Measurements from ENCODE around the gene PLCE1.
"Not testable (repeated sequence)": the region's sequence is repeated elsewhere in the genome, so short reads cannot be mapped to it uniquely, and the experiment has no call there.

The PLCE1 gene

DNA sequence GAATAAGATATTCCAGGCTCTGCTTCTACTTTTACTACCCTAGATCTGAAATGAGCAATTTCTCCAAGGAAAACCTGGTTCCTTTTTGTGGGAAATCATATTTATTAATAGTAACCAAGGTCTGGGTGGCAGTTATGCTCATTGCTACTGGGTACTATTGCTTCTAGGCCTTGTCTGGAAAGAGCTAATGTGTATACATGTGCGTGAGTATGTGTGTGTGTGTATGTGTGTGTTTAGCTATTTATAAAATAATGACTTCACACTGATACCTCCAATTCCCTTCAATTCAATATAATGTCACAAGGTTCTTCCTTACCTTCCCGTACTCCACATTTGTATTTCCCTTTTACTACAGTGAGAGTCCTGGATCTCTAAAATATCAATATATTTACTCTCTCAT, 26.0 kb upstream of the PLCE1 start:
- TF ChIP-seq, protein P1, sequence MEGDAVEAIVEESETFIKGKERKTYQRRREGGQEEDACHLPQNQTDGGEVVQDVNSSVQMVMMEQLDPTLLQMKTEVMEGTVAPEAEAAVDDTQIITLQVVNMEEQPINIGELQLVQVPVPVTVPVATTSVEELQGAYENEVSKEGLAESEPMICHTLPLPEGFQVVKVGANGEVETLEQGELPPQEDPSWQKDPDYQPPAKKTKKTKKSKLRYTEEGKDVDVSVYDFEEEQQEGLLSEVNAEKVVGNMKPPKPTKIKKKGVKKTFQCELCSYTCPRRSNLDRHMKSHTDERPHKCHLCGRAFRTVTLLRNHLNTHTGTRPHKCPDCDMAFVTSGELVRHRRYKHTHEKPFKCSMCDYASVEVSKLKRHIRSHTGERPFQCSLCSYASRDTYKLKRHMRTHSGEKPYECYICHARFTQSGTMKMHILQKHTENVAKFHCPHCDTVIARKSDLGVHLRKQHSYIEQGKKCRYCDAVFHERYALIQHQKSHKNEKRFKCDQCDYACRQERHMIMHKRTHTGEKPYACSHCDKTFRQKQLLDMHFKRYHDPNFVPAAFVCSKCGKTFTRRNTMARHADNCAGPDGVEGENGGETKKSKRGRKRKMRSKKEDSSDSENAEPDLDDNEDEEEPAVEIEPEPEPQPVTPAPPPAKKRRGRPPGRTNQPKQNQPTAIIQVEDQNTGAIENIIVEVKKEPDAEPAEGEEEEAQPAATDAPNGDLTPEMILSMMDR (IDR thresholded peaks at IDR 0.05; ENCODE audit: low read depth, low read length, missing control alignments), result no peak
- in situ Hi-C loops (cut with HindIII; ENCODE audit: low pct_ligation_motif_present, low sequenced_read_pairs), result no loop called here
- Histone ChIP-seq H3K27me3 (replicated peaks) (no peaks in the 10 kb centered on the region), H3K36me3 (replicated peaks) (no peaks in the 10 kb centered on the region), H3K4me3 (ENCODE audit: low read depth, low read length) (no peak overlapping the region), H3K27ac (no peak overlapping the region)
- DNase-seq, result no peak

DNA sequence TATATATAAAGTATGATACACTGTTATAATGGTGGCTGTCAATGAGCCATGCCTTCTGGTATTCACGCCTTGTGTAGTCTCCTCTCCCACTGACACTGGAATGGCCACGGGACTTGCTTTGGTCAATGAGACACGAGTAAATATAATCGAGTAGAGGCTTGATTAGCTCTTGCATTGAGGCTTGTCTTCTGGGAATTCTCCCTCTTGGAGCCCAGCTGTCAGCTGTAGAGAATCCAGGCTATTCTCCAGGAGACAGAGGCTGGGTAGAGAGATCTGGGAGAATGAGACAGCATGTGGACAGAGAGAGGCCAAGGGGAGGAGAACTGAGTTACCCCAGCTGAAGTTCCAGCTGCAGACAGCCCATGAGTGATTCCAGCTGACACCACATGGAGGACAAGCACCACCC, 25.2 kb upstream of the PLCE1 start:
- H3K27me3 ChIP-seq (replicated peaks), result no peaks in the 10 kb centered on the region
- no peak overlapping the region for H3K27ac ChIP-seq
- in situ Hi-C loops (cut with HindIII; ENCODE audit: low pct_ligation_motif_present, low sequenced_read_pairs), result no loop called here

DNA sequence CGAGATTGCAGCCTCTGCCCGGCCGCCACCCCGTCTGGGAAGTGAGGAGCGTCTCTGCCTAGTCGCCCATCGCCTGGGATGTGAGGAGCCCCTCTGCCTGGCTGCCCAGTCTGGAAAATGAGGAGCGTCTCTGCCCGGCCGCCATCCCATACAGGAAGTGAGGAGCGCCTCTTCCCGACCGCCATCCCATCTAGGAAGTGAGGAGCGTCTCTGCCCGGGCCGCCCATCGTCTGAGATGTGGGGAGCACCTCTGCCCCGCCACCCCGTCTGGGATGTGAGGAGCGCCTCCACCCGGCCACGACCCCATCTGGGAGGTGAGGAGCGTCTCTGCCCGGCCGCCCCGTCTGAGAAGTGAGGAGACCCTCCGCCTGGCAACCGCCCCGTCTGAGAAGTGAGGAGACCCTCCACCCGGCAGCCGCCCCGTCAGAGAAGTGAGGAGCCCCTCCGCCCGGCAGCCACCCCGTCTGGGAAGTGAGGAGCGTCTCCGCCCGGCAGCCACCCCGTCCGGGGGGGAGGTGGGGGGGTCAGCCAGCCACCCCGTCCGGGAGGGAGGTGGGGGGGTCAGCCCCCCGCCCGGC, 23.2 kb upstream of the PLCE1 start:
- H3K27me3 ChIP-seq (replicated peaks); H3K4me3 ChIP-seq (ENCODE audit: low read depth, low read length); H3K36me3 ChIP-seq (replicated peaks); DNase-seq; in situ Hi-C loops (cut with HindIII; ENCODE audit: low pct_ligation_motif_present, low sequenced_read_pairs); H3K27ac ChIP-seq: not testable (repeated sequence)

More for the DNA sequence above, 25.2 kb upstream of the PLCE1 start:
- Histone ChIP-seq H3K4me3 (ENCODE audit: low read depth, low read length) (no peak overlapping the region), H3K36me3 (replicated peaks) (no peaks in the 10 kb centered on the region)
- no peak for DNase-seq
- TF ChIP-seq, protein P1 (IDR thresholded peaks at IDR 0.05; ENCODE audit: low read depth, low read length, missing control alignments), result no peak

DNA sequence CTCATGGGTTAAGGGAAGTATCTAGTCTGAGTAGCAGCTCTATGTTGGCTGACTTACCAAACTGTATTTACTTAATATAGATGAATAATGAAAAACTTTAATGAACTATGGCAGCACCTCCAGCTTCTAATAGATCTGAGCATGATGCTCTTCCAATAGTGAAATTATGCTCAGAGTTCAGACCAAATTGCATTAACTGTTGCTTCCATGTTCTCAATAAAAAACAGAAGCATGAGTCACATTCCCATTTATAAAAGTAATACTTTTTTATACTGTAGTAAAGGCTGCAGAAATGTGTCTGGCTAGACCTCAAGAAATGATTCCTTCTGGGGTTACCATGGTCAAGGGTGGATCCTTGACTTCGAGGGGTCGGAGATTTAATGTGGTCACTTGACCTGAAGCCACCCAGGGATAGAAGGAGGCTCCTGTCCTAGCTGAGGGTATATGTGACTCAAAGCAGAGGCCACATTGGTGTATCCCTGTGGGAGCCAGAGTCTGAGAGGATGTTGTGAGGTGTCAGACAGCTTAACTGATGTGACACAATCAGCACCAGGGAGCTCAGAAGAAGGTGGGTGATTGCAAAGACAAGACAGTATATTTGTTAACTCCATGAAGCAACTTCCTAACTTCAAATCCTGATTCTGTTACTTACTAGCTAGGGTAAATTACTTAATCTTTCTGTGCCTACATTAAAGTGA, 19.8 kb upstream of the PLCE1 start:
- no peaks in the 10 kb centered on the region for H3K36me3 ChIP-seq (replicated peaks)
- H3K27ac ChIP-seq, result no peak overlapping the region
- no peak overlapping the region for H3K4me3 ChIP-seq (ENCODE audit: low read depth, low read length)
- H3K27me3 ChIP-seq (replicated peaks), result no peaks in the 10 kb centered on the region
- TF ChIP-seq, protein P1 (IDR thresholded peaks at IDR 0.05; ENCODE audit: low read depth, low read length, missing control alignments), result no peak
- DNase-seq, result no peak
- in situ Hi-C loops (cut with HindIII; ENCODE audit: low pct_ligation_motif_present, low sequenced_read_pairs), result no loop called here

DNA sequence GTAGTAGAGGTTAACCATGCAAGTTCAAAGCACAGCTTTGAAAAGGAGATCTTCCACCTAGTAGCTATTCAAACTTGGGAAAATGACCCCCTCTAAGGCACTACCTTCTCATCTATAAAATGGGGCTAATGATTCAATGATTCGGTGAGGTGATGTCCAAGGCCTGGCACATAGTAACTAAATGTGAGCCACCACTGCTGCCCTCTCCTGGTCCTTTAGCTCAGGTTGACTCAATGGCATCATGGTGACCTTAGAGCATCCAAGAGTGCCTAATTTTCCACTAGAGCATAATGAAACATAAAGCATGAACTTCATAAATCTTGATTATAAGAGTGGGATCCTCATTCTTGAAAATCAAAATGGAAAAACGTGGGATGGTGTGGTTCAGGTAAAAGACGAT, 16.3 kb upstream of the PLCE1 start:
- no peak for DNase-seq

DNA sequence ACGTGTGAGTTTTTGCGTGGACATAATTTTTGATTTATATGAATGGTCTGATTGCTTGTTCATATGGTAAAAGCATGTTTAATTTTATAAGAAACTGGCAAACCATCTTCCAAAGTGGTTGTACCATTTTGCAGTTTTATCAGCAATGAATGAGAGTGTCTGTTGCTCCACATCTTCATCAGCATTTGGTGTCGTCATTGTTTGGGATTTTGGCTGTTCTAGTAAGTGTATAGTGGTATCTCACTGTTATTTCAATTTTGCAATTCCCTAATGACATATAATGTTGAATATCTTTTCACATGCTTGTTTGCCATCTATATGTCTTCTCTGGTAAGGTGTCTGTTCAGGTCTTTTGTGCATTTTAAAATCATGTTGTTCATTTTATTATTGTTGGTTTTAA, 13.2 kb upstream of the PLCE1 start:
- in situ Hi-C loops (cut with HindIII; ENCODE audit: low pct_ligation_motif_present, low sequenced_read_pairs), result no loop called here
- Histone ChIP-seq H3K27ac (no peak overlapping the region), H3K36me3 (replicated peaks) (no peaks in the 10 kb centered on the region), H3K27me3 (replicated peaks) (no peaks in the 10 kb centered on the region), H3K4me3 (ENCODE audit: low read depth, low read length) (no peak overlapping the region)
- no peak for DNase-seq
- TF ChIP-seq, protein P1 (IDR thresholded peaks at IDR 0.05; ENCODE audit: low read depth, low read length, missing control alignments), result no peak

More for the DNA sequence above, 16.3 kb upstream of the PLCE1 start:
- Histone ChIP-seq H3K4me3 (ENCODE audit: low read depth, low read length) (no peak overlapping the region), H3K27ac (no peak overlapping the region), H3K36me3 (replicated peaks) (no peaks in the 10 kb centered on the region), H3K27me3 (replicated peaks) (no peaks in the 10 kb centered on the region)
- TF ChIP-seq, protein P1 (IDR thresholded peaks at IDR 0.05; ENCODE audit: low read depth, low read length, missing control alignments), result peak; percentile 31
- in situ Hi-C loops (cut with HindIII; ENCODE audit: low pct_ligation_motif_present, low sequenced_read_pairs), result no loop called here

Data from brain microvascular endothelial cell (primary cell).